Activated T-cell treated with anti-CD3 and anti-CD28 coated beads, Interleukin-2, amount 50 U/mL, for 4 hours (primary cell): ENCODE measurements around the gene GGCX. TPM values are rescaled to one million over a fixed set of nuclear protein-coding genes. Genes with fewer than 3 reads are reported as not detected.

Experiments
- ATAC-seq, 2 donors: fragments of 200-7000 bp; cut with Tn5 transposase; one replicate each; pipeline ENCODE4 v1.10.0; 2021
- DNase-seq: peaks from one replicate; pipeline ENCODE4 v3.0.0-alpha.2; 2020
- H3K27me3 Mint-ChIP-seq: one replicate; pipeline ENCODE4 v1.8.0; 2021; ENCODE audit warnings: low read depth, mixed read lengths
- H3K36me3 Mint-ChIP-seq: one replicate; pipeline ENCODE4 v1.8.0; 2022; ENCODE audit warnings: mixed read lengths; ENCODE audit not compliant: insufficient read depth
- H3K4me1 Mint-ChIP-seq: one replicate; pipeline ENCODE4 v1.8.0; 2021; ENCODE audit warnings: low read depth, mixed read lengths
- H3K4me3 Mint-ChIP-seq: one replicate; pipeline ENCODE4 v1.8.0; 2021; ENCODE audit warnings: mild to moderate bottlenecking, moderate library complexity, mixed read lengths
- H3K9me3 Mint-ChIP-seq: one replicate; pipeline ENCODE4 v1.8.0; 2021; ENCODE audit warnings: mixed read lengths
- total RNA-seq, 3 donors: library from RNA; stranded (reverse); gene quantifications; one replicate each; pipeline ENCODE4 v1.2.1, GENCODE V29; 2021

The GGCX gene
- total RNA-seq, 3 donors from 2014 or later: 20.8 to 24.0 (median 22.1) TPM

GRCh38 chr2:85531589-85531988 lies 29.7 kb downstream of the GGCX start:
- Mint-ChIP-seq H3K36me3 (peaks cover under 1% of the 10 kb centered on the region), H3K4me1 (no peaks in the 10 kb centered on the region), H3K4me3 (no peak overlapping the region)

GRCh38 chr2:85529809-85530208 lies 31.5 kb downstream of the GGCX start:
- H3K36me3 Mint-ChIP-seq: peaks cover 2% of the 10 kb centered on the region
- H3K4me3 Mint-ChIP-seq: no peak overlapping the region
- no peaks in the 10 kb centered on the region for H3K4me1 Mint-ChIP-seq
- H3K9me3 Mint-ChIP-seq: no peaks in the 10 kb centered on the region
- DNase-seq (no peak), ATAC-seq (no peak)
- H3K27me3 Mint-ChIP-seq: peaks cover 3% of the 10 kb centered on the region

More at GRCh38 chr2:85531589-85531988, 29.7 kb downstream of the GGCX start:
- Mint-ChIP-seq H3K27me3 (peaks cover 3% of the 10 kb centered on the region), H3K9me3 (no peaks in the 10 kb centered on the region)
- DNase-seq (no peak), ATAC-seq (no peak)

- H3K27me3 Mint-ChIP-seq: peaks cover 3% of the 10 kb centered on the region
- DNase-seq: no peak
- no peaks in the 10 kb centered on the region for H3K4me1 Mint-ChIP-seq
- H3K36me3 Mint-ChIP-seq: peaks cover 2% of the 10 kb centered on the region
- ATAC-seq: no peak
- no peaks in the 10 kb centered on the region for H3K9me3 Mint-ChIP-seq
- H3K4me3 Mint-ChIP-seq: no peak overlapping the region
Observed at GRCh38 chr2:85528355-85528754, 32.9 kb downstream of the GGCX start.

- no peak overlapping the region for H3K4me3 Mint-ChIP-seq
- peaks cover 2% of the 10 kb centered on the region for H3K36me3 Mint-ChIP-seq
- ATAC-seq (no peak), DNase-seq (no peak)
- H3K4me1 Mint-ChIP-seq: no peaks in the 10 kb centered on the region
- peaks cover 3% of the 10 kb centered on the region for H3K27me3 Mint-ChIP-seq
- no peaks in the 10 kb centered on the region for H3K9me3 Mint-ChIP-seq
Observed at GRCh38 chr2:85527787-85528186, 33.5 kb downstream of the GGCX start.

GRCh38 chr2:85525567-85525966 lies 35.7 kb downstream of the GGCX start:
- ATAC-seq: no peak
- no peaks in the 10 kb centered on the region for H3K9me3 Mint-ChIP-seq
- H3K36me3 Mint-ChIP-seq: peaks cover 2% of the 10 kb centered on the region
- peaks cover 3% of the 10 kb centered on the region for H3K27me3 Mint-ChIP-seq
- no peak for DNase-seq
- no peak overlapping the region for H3K4me3 Mint-ChIP-seq
- H3K4me1 Mint-ChIP-seq: no peaks in the 10 kb centered on the region

- H3K4me3 Mint-ChIP-seq: no peak overlapping the region
- ATAC-seq (no peak), DNase-seq (no peak)
- H3K9me3 Mint-ChIP-seq: no peaks in the 10 kb centered on the region
- H3K36me3 Mint-ChIP-seq: peaks cover 2% of the 10 kb centered on the region
- H3K27me3 Mint-ChIP-seq: peaks cover 3% of the 10 kb centered on the region
- H3K4me1 Mint-ChIP-seq: no peaks in the 10 kb centered on the region
Observed at GRCh38 chr2:85525029-85525428, 36.3 kb downstream of the GGCX start.

GRCh38 chr2:85524336-85524908 lies 36.9 kb downstream of the GGCX start:
- H3K27me3 Mint-ChIP-seq: peaks cover 3% of the 10 kb centered on the region
- no peaks in the 10 kb centered on the region for H3K9me3 Mint-ChIP-seq
- DNase-seq: no peak
- no peak for ATAC-seq
- H3K4me3 Mint-ChIP-seq: no peak overlapping the region
- H3K4me1 Mint-ChIP-seq: no peaks in the 10 kb centered on the region
- H3K36me3 Mint-ChIP-seq: peaks cover 2% of the 10 kb centered on the region

- Mint-ChIP-seq H3K4me1 (no peaks in the 10 kb centered on the region), H3K4me3 (no peak overlapping the region), H3K9me3 (no peaks in the 10 kb centered on the region), H3K27me3 (peaks cover under 1% of the 10 kb centered on the region), H3K36me3 (peaks cover 2% of the 10 kb centered on the region)
- ATAC-seq (no peak), DNase-seq (no peak)
Observed at GRCh38 chr2:85523903-85524335, 37.4 kb downstream of the GGCX start.

- H3K27me3 Mint-ChIP-seq: no peaks in the 10 kb centered on the region
- H3K4me3 Mint-ChIP-seq: no peak overlapping the region
Observed at GRCh38 chr2:85523062-85523902, 38.0 kb downstream of the GGCX start.

GRCh38 chr2:85522090-85522647 lies 39.1 kb downstream of the GGCX start:
- Mint-ChIP-seq H3K9me3 (no peaks in the 10 kb centered on the region), H3K27me3 (no peaks in the 10 kb centered on the region)
- ATAC-seq: no peak

More at GRCh38 chr2:85523062-85523902, 38.0 kb downstream of the GGCX start:
- H3K4me1 Mint-ChIP-seq: no peaks in the 10 kb centered on the region
- H3K9me3 Mint-ChIP-seq: no peaks in the 10 kb centered on the region
- H3K36me3 Mint-ChIP-seq: peaks cover 2% of the 10 kb centered on the region
- DNase-seq (no peak), ATAC-seq (no peak)

GRCh38 chr2:85516653-85517389 lies 44.5 kb downstream of the GGCX start:
- Mint-ChIP-seq H3K27me3 (peaks cover 2% of the 10 kb centered on the region), H3K4me1 (no peaks in the 10 kb centered on the region), H3K4me3 (no peak overlapping the region), H3K36me3 (no peaks in the 10 kb centered on the region), H3K9me3 (no peaks in the 10 kb centered on the region)
- ATAC-seq (no peak), DNase-seq (no peak)

More at GRCh38 chr2:85522090-85522647, 39.1 kb downstream of the GGCX start:
- DNase-seq: no peak
- no peaks in the 10 kb centered on the region for H3K4me1 Mint-ChIP-seq
- H3K4me3 Mint-ChIP-seq: no peak overlapping the region
- H3K36me3 Mint-ChIP-seq: peaks cover 2% of the 10 kb centered on the region

GRCh38 chr2:85514323-85514722 lies 47.0 kb downstream of the GGCX start:
- H3K36me3 Mint-ChIP-seq: no peaks in the 10 kb centered on the region
- no peak overlapping the region for H3K4me3 Mint-ChIP-seq
- H3K4me1 Mint-ChIP-seq: no peaks in the 10 kb centered on the region
- peaks cover 2% of the 10 kb centered on the region for H3K27me3 Mint-ChIP-seq
- H3K9me3 Mint-ChIP-seq: no peaks in the 10 kb centered on the region
- DNase-seq: no peak
- ATAC-seq: no peak

- Mint-ChIP-seq H3K9me3 (no peaks in the 10 kb centered on the region), H3K4me3 (no peak overlapping the region), H3K36me3 (no peaks in the 10 kb centered on the region), H3K27me3 (no peaks in the 10 kb centered on the region), H3K4me1 (no peaks in the 10 kb centered on the region)
- ATAC-seq (no peak), DNase-seq (no peak)
Observed at GRCh38 chr2:85511008-85511811, 50.1 kb downstream of the GGCX start.
